CD14-positive monocyte (primary cell): ENCODE measurements around the gene PIGM. TPM values are rescaled to one million over a fixed set of nuclear protein-coding genes. Genes with fewer than 3 reads are reported as not detected.

Experiments used
- DNase-seq, 3 donors: peaks; one replicate each; pipeline ENCODE4 v3.0.0-alpha.2; 2011 to 2022
- H2AFZ ChIP-seq: 2 replicates; pipeline ENCODE4 v1.6.0; 2012; ENCODE audit warnings: mild to moderate bottlenecking, low read depth, low read length, inconsistent platforms; ENCODE audit not compliant: insufficient read depth, poor library complexity, severe bottlenecking
- H3K27ac ChIP-seq, 2 donors: 1 replicate in 1 of 2; 2 replicates in 1 of 2; pipeline ENCODE4 v1.5.1; 2012 to 2013; ENCODE audit warnings: low read length in 2 of 2, control low read depth in 1 of 2, inconsistent platforms in 1 of 2, low read depth in 1 of 2, mild to moderate bottlenecking in 1 of 2
- H3K27me3 ChIP-seq, 2 donors: one replicate each; pipeline versions ENCODE4 v1.6.0 to v1.6.1; 2011 to 2013; ENCODE audit warnings: low read length in 2 of 2; ENCODE audit not compliant: control insufficient read depth in 2 of 2, insufficient read depth in 2 of 2
- H3K36me3 ChIP-seq, 2 donors: replicated peaks in 1 of 2; 1 replicate in 1 of 2; 2 replicates in 1 of 2; pipeline versions ENCODE4 v1.5.1 to v1.6.1; 2012 to 2013; ENCODE audit warnings: low read length in 2 of 2, control low read depth in 1 of 2, inconsistent platforms in 1 of 2, mild to moderate bottlenecking in 1 of 2; ENCODE audit not compliant: insufficient read depth in 2 of 2, control insufficient read depth in 1 of 2
- H3K4me1 ChIP-seq, 2 donors: 1 replicate in 1 of 2; 2 replicates in 1 of 2; pipeline versions ENCODE4 v1.5.1 to v1.6.1; 2012 to 2013; ENCODE audit warnings: low read length in 2 of 2, control low read depth in 1 of 2, inconsistent platforms in 1 of 2, mild to moderate bottlenecking in 1 of 2, moderate library complexity in 1 of 2; ENCODE audit not compliant: insufficient read depth in 2 of 2, control insufficient read depth in 1 of 2
- H3K4me2 ChIP-seq: replicated peaks from 2 replicates; pipeline ENCODE3; 2012; ENCODE audit warnings: low read length, moderate library complexity, mild to moderate bottlenecking; ENCODE audit not compliant: poor library complexity, severe bottlenecking; ENCODE audit errors: extremely low read depth
- H3K4me3 ChIP-seq, 3 experiments: fragments of 200-600 bp in 1 of 3; sonication (generic) in 1 of 3; replicated peaks in 1 of 3; 1 replicate in 2 of 3; 2 replicates in 1 of 3; pipeline ENCODE4 v1.5.1; 2011 to 2013; ENCODE audit warnings: low read length in 3 of 3, mild to moderate bottlenecking in 3 of 3, control low read depth in 2 of 3, low read depth in 2 of 3, inconsistent platforms in 1 of 3, moderate library complexity in 1 of 3
- H3K79me2 ChIP-seq: 2 replicates; pipeline ENCODE4 v1.6.0; 2012; ENCODE audit warnings: mild to moderate bottlenecking, control low read depth, inconsistent platforms, low read length, moderate library complexity; ENCODE audit not compliant: insufficient read depth
- H3K9ac ChIP-seq: 2 replicates; pipeline ENCODE4 v1.6.0; 2017; ENCODE audit warnings: low read length, mild to moderate bottlenecking; ENCODE audit not compliant: insufficient read depth, poor library complexity, severe bottlenecking
- H3K9me3 ChIP-seq, 2 donors: replicated peaks in 1 of 2; 1 replicate in 1 of 2; 2 replicates in 1 of 2; pipeline versions ENCODE4 v1.5.1 to v1.6.1; 2012 to 2013; ENCODE audit warnings: low read length in 2 of 2, control low read depth in 1 of 2; ENCODE audit not compliant: control insufficient read depth in 1 of 2, insufficient read depth in 1 of 2
- H4K20me1 ChIP-seq: 2 replicates; pipeline ENCODE4 v1.6.0; 2012; ENCODE audit warnings: mild to moderate bottlenecking, low read length, control low read depth, moderate library complexity; ENCODE audit not compliant: insufficient read depth
- H3K27ac Mint-ChIP-seq, 7 donors: one replicate each; pipeline ENCODE4 v1.8.0; 2020; ENCODE audit warnings: mild to moderate bottlenecking in 7 of 7, mixed read lengths in 7 of 7, moderate library complexity in 6 of 7, inconsistent platforms in 2 of 7
- H3K27me3 Mint-ChIP-seq, 3 donors: one replicate each; pipeline ENCODE4 v1.8.0; 2021 to 2022; ENCODE audit warnings: low read depth in 3 of 3, mild to moderate bottlenecking in 3 of 3, mixed read lengths in 3 of 3, moderate library complexity in 3 of 3, inconsistent platforms in 1 of 3
- H3K36me3 Mint-ChIP-seq, 2 donors: one replicate each; pipeline ENCODE4 v1.8.0; 2020; ENCODE audit warnings: mixed read lengths in 2 of 2, inconsistent platforms in 1 of 2, mild to moderate bottlenecking in 1 of 2
- H3K4me1 Mint-ChIP-seq: one replicate; pipeline ENCODE4 v1.8.0; 2020; ENCODE audit warnings: mild to moderate bottlenecking, mixed read lengths
- H3K4me3 Mint-ChIP-seq, 2 donors: one replicate each; pipeline ENCODE4 v1.8.0; 2020; ENCODE audit warnings: mild to moderate bottlenecking in 2 of 2, mixed read lengths in 2 of 2, moderate library complexity in 1 of 2
- H3K9me3 Mint-ChIP-seq, 7 donors: one replicate each; pipeline ENCODE4 v1.8.0; 2020 to 2022; ENCODE audit warnings: mixed read lengths in 7 of 7, mild to moderate bottlenecking in 6 of 7, moderate library complexity in 6 of 7, inconsistent platforms in 2 of 7
- WGBS: methylation state at CpG from one replicate; pipeline ENCODE4 v1.1.5; 2013; ENCODE audit warnings: missing lambda C conversion rate; ENCODE audit not compliant: insufficient coverage; 5-methylcytosine and 5-hydroxymethylcytosine counted together
- intact Hi-C, 2 donors: fragments of 100-400 bp; cut with micrococcal nuclease; formaldehyde crosslinking; loops; one replicate each; pipeline versions ENCODE4 v1.15.0 to v1.15.1; 2023
- polyA plus RNA-seq, 3 donors: library from polyadenylated mRNA; depleted of rRNA in 1 of 3; unstranded in 2 of 3; stranded (reverse) in 1 of 3; fragments of 300-500 nt in 2 of 3; fragments of >200 nt in 1 of 3; fragmentation: Illumina TruSeq in 2 of 3; gene quantifications; 1 replicate in 2 of 3; 2 replicates in 1 of 3; pipeline ENCODE4 v1.2.3, GENCODE V29; 2012 to 2021
- TF ChIP-seq, protein P1 (sequence below): fragments of 200-600 bp; IDR thresholded peaks from one replicate; pipeline ENCODE4 v1.8.0; 2022; ENCODE audit warnings: antibody characterized with exemption, mild to moderate bottlenecking

PIGM gene
- polyA plus RNA-seq, 3 donors: 3.7 to 4.2 (median 4.0) TPM

GRCh38 chr1:159981351-159982055 lies 50.3 kb downstream of the PIGM start:
- Mint-ChIP-seq H3K27me3 (peaks cover 18 to 33% (median 20%) of the 10 kb centered on the region in 3 donors), H3K4me1 (peaks cover 3% of the 10 kb centered on the region), H3K36me3 (no peaks in the 10 kb centered on the region), H3K27ac (no peak overlapping the region), H3K4me3 (no peak overlapping the region), H3K9me3 (no peaks in the 10 kb centered on the region)
- TF ChIP-seq, protein P1, sequence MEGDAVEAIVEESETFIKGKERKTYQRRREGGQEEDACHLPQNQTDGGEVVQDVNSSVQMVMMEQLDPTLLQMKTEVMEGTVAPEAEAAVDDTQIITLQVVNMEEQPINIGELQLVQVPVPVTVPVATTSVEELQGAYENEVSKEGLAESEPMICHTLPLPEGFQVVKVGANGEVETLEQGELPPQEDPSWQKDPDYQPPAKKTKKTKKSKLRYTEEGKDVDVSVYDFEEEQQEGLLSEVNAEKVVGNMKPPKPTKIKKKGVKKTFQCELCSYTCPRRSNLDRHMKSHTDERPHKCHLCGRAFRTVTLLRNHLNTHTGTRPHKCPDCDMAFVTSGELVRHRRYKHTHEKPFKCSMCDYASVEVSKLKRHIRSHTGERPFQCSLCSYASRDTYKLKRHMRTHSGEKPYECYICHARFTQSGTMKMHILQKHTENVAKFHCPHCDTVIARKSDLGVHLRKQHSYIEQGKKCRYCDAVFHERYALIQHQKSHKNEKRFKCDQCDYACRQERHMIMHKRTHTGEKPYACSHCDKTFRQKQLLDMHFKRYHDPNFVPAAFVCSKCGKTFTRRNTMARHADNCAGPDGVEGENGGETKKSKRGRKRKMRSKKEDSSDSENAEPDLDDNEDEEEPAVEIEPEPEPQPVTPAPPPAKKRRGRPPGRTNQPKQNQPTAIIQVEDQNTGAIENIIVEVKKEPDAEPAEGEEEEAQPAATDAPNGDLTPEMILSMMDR: no peak
- Histone ChIP-seq H3K27me3 (peaks cover 9 to 11% of the 10 kb centered on the region in 2 donors), H2AFZ (no peak overlapping the region), H3K9ac (no peak overlapping the region), H3K27ac (no peak overlapping the region), H4K20me1 (no peaks in the 10 kb centered on the region), H3K4me3 (no peak overlapping the region), H3K4me1 (no peaks in the 10 kb centered on the region), H3K4me2 (no peak overlapping the region), H3K36me3 (no peaks in the 10 kb centered on the region), H3K79me2 (no peaks in the 10 kb centered on the region), H3K9me3 (no peaks in the 10 kb centered on the region)
- 97% methylated on average over 5 of the region's 6 CpGs for WGBS
- intact Hi-C loops: no loop called here
- DNase-seq: no peak

GRCh38 chr1:159980786-159981185 lies 51.0 kb downstream of the PIGM start:
- no peaks in the 10 kb centered on the region for H4K20me1 ChIP-seq
- no peak overlapping the region for H3K9ac ChIP-seq
- DNase-seq: no peak
- H3K9me3 ChIP-seq: no peaks in the 10 kb centered on the region
- H3K79me2 ChIP-seq: no peaks in the 10 kb centered on the region
- intact Hi-C loops: no loop called here
- TF ChIP-seq, protein P1: no peak
- H3K27ac ChIP-seq: no peak overlapping the region
- H3K4me3 ChIP-seq: no peak overlapping the region
- H3K4me1 Mint-ChIP-seq: peaks cover 3% of the 10 kb centered on the region
- peaks cover 18 to 33% (median 20%) of the 10 kb centered on the region in 3 donors for H3K27me3 Mint-ChIP-seq
- no peaks in the 10 kb centered on the region for H3K9me3 Mint-ChIP-seq
- H2AFZ ChIP-seq: no peak overlapping the region
- no peak overlapping the region for H3K4me2 ChIP-seq
- H3K27ac Mint-ChIP-seq: peak overlapping the region in 1 of 7 donors; percentile 21
- H3K36me3 ChIP-seq: no peaks in the 10 kb centered on the region
- no peaks in the 10 kb centered on the region for H3K4me1 ChIP-seq
- peaks cover 9 to 11% of the 10 kb centered on the region in 2 donors for H3K27me3 ChIP-seq
- no peaks in the 10 kb centered on the region for H3K36me3 Mint-ChIP-seq
- H3K4me3 Mint-ChIP-seq: no peak overlapping the region
- WGBS: 97% methylated on average over 4 of the region's 7 CpGs
